GM04503 (cell line): ENCODE measurements around the gene DSCAML1.
A peak's percentile ranks its signal among the peaks of the same experiment; 100 is the strongest.
"Not testable (repeated sequence)": the region's sequence is repeated elsewhere in the genome, so short reads cannot be mapped to it uniquely, and the experiment has no call there.

Experiments
- DNase-seq: peaks from one replicate; pipeline ENCODE4 v3.0.0-alpha.2; 2012; ENCODE audit warnings: low read depth

The DSCAML1 gene

GRCh38 chr11:117405898-117406297 is 391.1 kb downstream of the DSCAML1 start:
- DNase-seq: not testable (repeated sequence)

DNA sequence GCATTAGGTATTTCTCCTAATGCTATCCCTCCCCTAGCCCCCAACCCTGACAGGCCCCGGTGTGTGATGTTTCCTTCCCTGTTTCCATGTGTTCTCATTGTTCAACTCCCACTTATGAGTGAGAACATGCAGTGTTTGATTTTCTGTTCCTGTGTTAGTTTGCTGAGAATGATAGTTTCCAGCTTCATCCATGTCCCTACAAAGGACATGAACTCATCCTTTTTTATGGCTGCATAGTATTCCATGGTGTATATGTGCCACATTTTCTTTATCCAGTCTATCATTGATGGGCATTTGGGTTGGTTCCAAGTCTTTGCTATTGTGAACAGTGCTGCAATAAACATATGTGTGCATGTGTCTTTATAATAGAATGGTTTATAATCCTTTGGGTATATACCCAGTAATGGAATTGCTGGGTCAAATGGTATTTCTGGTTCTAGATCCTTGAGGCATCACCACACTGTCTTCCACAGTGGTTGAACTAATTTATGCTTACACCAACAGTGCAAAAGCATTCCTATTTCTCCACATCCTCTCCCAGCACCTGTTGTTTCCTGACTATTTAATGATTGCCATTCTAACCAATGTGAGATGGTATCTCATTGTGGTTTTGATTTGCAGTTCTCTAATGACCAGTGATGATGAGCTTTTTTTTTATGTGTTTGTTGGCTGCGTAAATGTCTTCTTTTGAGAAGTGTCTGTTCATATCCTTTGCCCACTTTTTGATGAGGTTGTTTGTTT is 397.7 kb downstream of the DSCAML1 start:
- not testable (repeated sequence) for DNase-seq

GRCh38 chr11:117398618-117399017 is 398.4 kb downstream of the DSCAML1 start:
- not testable (repeated sequence) for DNase-seq

DNA sequence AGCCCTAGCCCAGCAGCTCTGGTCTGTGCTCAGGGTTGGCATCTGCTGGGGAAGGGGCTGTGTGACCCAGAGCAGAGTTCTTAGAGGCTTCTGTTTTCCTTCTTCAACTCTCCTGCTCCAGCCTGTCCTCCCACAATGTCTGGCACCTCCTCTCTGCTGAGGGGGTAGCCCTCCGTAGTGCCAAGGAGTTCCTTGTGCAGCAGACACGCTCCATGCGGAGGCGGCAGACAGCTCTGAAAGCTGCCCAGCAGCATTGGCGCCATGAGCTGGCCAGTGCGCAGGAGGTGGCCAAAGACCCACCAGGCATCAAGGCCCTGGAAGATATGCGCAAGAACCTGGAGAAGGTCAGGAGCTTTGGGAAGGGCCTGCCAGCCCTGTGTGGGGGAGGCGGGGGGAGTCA is 400.0 kb downstream of the DSCAML1 start:
- DNase-seq: no peak

GRCh38 chr11:117395476-117395875 is 401.5 kb downstream of the DSCAML1 start:
- no peak for DNase-seq

GRCh38 chr11:117394221-117394925 is 402.6 kb downstream of the DSCAML1 start:
- no peak for DNase-seq

DNA sequence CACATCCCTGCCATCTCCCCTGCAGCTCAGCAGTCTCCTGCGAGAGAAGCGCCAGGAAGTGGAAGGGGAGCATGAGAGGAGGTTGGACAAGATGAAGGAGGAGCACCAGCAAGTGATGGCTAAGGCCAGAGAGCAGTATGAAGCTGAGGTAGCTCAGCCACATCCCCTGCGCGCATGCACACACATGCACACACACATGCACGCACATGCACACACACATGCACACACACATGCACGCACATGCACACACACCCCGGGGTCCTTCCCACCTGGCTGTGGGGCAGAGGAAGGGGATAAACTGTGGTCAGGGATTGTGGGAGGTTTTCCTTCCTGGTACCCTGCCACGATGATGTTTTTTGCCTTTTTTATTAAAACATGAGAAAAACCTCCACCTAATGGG is 404.0 kb downstream of the DSCAML1 start:
- DNase-seq: no peak

DNA sequence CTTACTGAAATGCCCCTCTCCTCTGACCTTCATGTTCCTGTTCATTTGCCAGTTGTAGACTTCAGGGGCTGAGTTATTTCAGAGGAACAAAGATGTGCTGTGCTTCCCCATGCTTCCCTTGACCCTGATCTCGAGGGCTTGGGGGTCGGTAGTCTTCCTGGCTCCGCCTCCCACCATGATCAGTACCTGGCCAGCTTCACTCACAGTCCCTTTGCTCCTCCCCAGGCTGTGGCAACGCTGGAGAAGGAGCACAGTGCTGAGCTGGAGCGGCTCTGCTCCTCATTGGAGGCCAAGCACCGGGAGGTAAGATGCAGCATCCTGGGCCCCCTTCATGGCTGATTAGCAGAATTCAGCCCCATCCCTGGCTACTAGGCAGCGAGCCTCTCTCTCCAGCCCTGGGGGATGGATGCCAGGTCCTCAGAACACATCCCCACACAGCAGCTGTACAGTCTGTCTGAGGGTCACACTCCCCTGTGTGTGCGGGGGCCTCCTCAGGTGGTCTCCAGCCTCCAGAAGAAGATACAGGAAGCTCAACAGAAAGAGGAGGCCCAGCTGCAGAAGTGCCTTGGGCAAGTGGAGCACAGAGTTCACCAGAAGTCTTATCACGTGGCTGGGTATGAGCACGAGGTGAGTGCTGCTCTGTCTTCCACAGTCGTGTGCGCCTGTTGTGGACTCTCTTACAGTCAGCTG is 404.9 kb downstream of the DSCAML1 start:
- no peak for DNase-seq

DNA sequence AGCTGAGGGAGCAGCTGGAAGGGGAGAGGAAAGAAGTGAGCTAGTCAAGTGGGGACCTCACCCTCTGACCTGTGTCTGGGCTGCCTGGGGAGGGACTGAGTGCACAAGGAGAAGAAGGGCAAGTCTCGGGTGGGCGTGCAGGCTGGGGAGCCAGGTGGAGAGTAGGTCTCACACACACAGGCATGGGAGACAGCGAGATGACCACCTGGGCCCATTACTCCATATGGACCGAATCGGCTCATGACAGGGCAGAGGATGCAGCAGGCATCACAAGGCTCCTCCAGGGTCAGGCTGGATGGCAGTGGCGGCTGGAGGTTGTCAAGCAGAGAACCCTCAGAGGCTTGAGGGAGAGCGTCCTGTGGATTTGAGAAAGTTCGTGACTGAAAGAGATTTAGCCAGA is 405.8 kb downstream of the DSCAML1 start:
- no peak for DNase-seq

DNA sequence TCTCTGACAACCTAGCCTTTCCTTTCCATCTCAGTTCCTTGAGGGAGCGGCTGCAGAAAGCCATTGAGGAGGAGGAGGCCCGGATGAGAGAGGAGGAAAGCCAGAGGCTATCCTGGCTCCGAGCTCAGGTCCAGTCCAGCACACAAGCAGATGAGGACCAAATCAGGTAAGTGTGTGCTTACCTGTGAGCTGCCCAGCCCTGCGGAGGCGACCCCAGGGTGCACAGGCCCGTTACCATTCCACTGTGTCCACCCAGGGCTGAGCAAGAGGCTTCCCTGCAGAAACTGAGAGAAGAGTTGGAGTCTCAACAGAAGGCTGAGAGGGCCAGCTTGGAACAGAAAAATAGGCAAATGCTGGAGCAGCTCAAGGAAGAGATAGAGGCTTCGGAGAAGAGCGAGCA is 406.3 kb downstream of the DSCAML1 start:
- no peak for DNase-seq

- DNase-seq: peak; percentile 72
These were observed 408.8 kb downstream of the DSCAML1 start for GRCh38 chr11:117387992-117388755.

- DNase-seq: no peak
These were observed 411.1 kb downstream of the DSCAML1 start for GRCh38 chr11:117385906-117386305.

- no peak for DNase-seq
These were observed 411.5 kb downstream of the DSCAML1 start for GRCh38 chr11:117385471-117385870.

DNA sequence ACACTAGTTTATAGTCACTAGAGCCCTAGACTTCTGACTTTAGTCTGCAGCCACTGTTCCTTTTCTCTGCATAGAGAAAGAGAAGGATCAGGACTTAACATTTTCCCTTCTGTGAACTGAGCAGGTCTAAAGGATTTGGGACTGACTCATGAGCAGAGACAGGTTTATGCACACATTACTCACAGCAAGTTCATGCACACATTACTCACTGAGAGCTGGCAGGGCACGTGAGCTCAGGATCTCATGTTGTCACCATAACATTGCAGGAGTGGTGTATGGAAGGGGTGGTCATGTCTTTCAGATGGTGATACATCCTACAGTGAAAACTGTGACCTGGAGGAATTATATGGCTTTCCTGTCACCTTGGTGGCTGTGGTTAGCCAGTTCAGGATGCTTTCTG is 413.0 kb downstream of the DSCAML1 start:
- peak; percentile 86 for DNase-seq

GRCh38 chr11:117382746-117383145 is 414.3 kb downstream of the DSCAML1 start:
- DNase-seq: no peak

DNA sequence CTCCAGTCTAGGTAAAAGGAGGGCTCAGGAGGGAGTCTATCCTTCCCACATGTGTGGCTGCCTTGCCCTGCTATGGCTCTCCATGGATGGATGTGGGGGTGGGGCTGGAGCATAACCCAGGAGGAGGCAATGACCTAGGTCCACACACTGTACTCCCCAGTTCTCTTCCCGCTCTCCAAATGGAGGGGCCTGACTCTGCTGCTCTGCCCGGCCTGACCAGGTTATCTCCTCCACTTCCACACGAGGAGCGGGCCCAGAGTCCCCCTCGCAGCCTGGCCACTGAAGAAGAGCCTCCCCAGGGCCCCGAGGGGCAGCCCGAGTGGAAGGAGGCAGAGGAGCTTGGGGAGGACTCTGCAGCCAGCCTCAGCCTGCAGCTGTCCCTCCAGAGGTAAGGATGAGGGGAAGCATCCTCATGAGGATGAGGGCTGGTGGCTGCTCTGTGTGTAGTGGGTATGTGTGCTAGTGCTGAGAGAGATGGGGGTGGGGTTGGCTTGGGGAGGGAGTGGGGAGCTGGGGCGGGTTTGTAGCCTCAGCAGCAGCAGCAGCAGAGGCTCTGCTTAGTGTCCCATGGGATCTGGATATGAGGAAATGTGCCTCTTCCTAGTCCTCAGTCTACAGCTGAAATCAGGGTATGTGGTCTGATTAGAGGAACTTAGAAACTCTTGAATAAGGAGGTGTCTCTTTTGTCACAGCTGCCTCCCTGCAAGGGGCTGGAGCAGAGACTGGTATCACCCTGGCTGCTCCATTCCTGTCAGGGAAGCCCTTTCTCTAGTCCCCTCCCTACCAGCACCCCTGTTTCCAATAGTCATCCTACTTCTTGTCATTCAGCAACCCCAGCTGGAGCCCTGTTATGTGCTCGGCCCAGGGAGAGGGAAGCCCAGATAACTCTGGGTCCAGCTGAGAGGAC is 415.3 kb downstream of the DSCAML1 start:
- no peak for DNase-seq

GRCh38 chr11:117380676-117381075 is 416.3 kb downstream of the DSCAML1 start:
- no peak for DNase-seq

DNA sequence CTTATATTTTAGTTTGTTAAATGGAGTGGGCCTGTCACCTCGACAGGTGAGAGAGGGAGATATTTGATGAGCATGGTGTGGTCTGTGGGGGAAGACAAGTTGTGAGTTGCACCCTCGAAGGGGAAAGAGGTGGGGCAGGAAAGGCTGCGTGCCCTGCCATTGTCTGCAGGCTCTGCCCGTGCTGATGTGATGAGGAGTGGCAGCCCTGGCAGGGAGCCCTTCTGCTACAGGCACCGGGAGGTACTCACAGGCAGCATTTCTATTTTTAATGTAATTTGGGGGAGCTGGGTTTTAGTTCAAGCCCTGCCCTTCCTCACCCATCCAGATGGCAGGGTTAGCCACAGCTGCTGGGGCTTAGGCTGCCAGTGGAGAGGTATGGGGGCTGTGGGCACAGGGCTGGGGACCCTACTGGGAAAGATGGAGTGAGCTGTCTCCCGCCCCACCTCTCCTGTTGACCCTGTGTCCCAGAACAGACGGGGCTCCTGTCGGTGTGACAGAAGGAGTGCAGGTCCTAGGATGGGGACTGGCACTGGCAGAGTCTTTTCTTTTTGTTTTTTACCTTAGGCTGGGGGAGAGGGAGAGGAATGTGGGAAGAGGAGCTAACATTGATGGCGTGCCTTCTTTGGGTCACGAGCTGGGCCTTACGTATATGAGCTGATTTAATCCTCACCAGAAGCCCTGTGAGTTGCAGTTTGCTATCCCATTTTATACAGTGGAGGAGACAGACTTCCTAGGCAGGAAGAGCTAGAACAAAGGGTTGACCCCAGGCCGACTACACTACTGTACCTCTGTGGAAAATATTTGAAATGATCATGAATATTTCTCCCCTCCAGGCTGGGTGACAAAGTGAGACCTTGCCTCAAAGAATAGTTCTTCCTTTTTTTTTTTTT is 417.8 kb downstream of the DSCAML1 start:
- DNase-seq: no peak
